ENCODE data around the gene CHEK2. TPM values are rescaled to one million over a fixed set of nuclear protein-coding genes. Genes with fewer than 3 reads are reported as not detected.

CHEK2 gene
- total RNA-seq, 1 donor from 2014 or later = 32.7 TPM

GRCh38 chr22:28734393-28734792 is 7.2 kb downstream of the CHEK2 start:
- Mint-ChIP-seq H3K4me3 (no peak overlapping the region), H3K4me1 (peaks cover 2% of the 10 kb centered on the region), H3K27me3 (no peaks in the 10 kb centered on the region), H3K27ac (no peak overlapping the region), H3K36me3 (ENCODE audit: low read depth) (peaks cover 24% of the 10 kb centered on the region), H3K9me3 (no peaks in the 10 kb centered on the region)
- DNase-seq = no peak
- intact Hi-C loops (cut with micrococcal nuclease) = no loop called here

GRCh38 chr22:28730179-28730578 is 11.4 kb downstream of the CHEK2 start:
- Mint-ChIP-seq H3K4me1 (peaks cover 2% of the 10 kb centered on the region), H3K27me3 (no peaks in the 10 kb centered on the region), H3K36me3 (ENCODE audit: low read depth) (peaks cover 44% of the 10 kb centered on the region), H3K9me3 (no peaks in the 10 kb centered on the region), H3K27ac (peak overlapping the region; percentile 73), H3K4me3 (no peak overlapping the region)
- DNase-seq = no peak
- intact Hi-C loops (cut with micrococcal nuclease) = no loop called here

- H3K27me3 Mint-ChIP-seq = no peaks in the 10 kb centered on the region
- peaks cover 2% of the 10 kb centered on the region for H3K4me1 Mint-ChIP-seq
- H3K27ac Mint-ChIP-seq = no peak overlapping the region
- H3K9me3 Mint-ChIP-seq = no peaks in the 10 kb centered on the region
- H3K36me3 Mint-ChIP-seq (ENCODE audit: low read depth) = peaks cover 46% of the 10 kb centered on the region
- H3K4me3 Mint-ChIP-seq = no peak overlapping the region
- intact Hi-C loops (cut with micrococcal nuclease) = no loop called here
- DNase-seq = no peak
Observed at GRCh38 chr22:28728621-28729313, 12.9 kb downstream of the CHEK2 start.

- DNase-seq = no peak
- H3K27ac Mint-ChIP-seq = no peak overlapping the region
- peaks cover 2% of the 10 kb centered on the region for H3K4me1 Mint-ChIP-seq
- no peaks in the 10 kb centered on the region for H3K27me3 Mint-ChIP-seq
- peaks cover 45% of the 10 kb centered on the region for H3K36me3 Mint-ChIP-seq (ENCODE audit: low read depth)
- no peak overlapping the region for H3K4me3 Mint-ChIP-seq
- no peaks in the 10 kb centered on the region for H3K9me3 Mint-ChIP-seq
- intact Hi-C loops (cut with micrococcal nuclease) = no loop called here
Observed at GRCh38 chr22:28728002-28728401, 13.6 kb downstream of the CHEK2 start.

- DNase-seq = no peak
- no peak overlapping the region for H3K4me3 Mint-ChIP-seq
- H3K9me3 Mint-ChIP-seq = no peaks in the 10 kb centered on the region
- H3K27ac Mint-ChIP-seq = no peak overlapping the region
- intact Hi-C loops (cut with micrococcal nuclease) = no loop called here
- peaks cover 12% of the 10 kb centered on the region for H3K4me1 Mint-ChIP-seq
- H3K36me3 Mint-ChIP-seq (ENCODE audit: low read depth) = peaks cover 34% of the 10 kb centered on the region
- no peaks in the 10 kb centered on the region for H3K27me3 Mint-ChIP-seq
Observed at GRCh38 chr22:28718044-28718443, 23.6 kb downstream of the CHEK2 start.

- Mint-ChIP-seq H3K27ac (no peak overlapping the region), H3K4me1 (peaks cover 12% of the 10 kb centered on the region), H3K36me3 (ENCODE audit: low read depth) (peaks cover 41% of the 10 kb centered on the region), H3K9me3 (no peaks in the 10 kb centered on the region), H3K4me3 (no peak overlapping the region), H3K27me3 (no peaks in the 10 kb centered on the region)
- no peak for DNase-seq
- intact Hi-C loops (cut with micrococcal nuclease) = no loop called here
Observed at GRCh38 chr22:28716686-28717085, 24.9 kb downstream of the CHEK2 start.

- Mint-ChIP-seq H3K9me3 (no peaks in the 10 kb centered on the region), H3K4me1 (peaks cover 14% of the 10 kb centered on the region), H3K27me3 (no peaks in the 10 kb centered on the region), H3K36me3 (ENCODE audit: low read depth) (peaks cover 48% of the 10 kb centered on the region), H3K27ac (no peak overlapping the region), H3K4me3 (no peak overlapping the region)
- intact Hi-C loops (cut with micrococcal nuclease) = no loop called here
- DNase-seq = no peak
Observed at GRCh38 chr22:28715611-28716010, 26.0 kb downstream of the CHEK2 start.

- no peak overlapping the region for H3K27ac Mint-ChIP-seq
- DNase-seq = no peak
- peaks cover 14% of the 10 kb centered on the region for H3K4me1 Mint-ChIP-seq
- H3K4me3 Mint-ChIP-seq = no peak overlapping the region
- no peaks in the 10 kb centered on the region for H3K9me3 Mint-ChIP-seq
- peaks cover 49% of the 10 kb centered on the region for H3K36me3 Mint-ChIP-seq (ENCODE audit: low read depth)
- H3K27me3 Mint-ChIP-seq = no peaks in the 10 kb centered on the region
- intact Hi-C loops (cut with micrococcal nuclease) = no loop called here
Observed at GRCh38 chr22:28714043-28714628, 27.5 kb downstream of the CHEK2 start.

- intact Hi-C loops (cut with micrococcal nuclease) = no loop called here
- Mint-ChIP-seq H3K27me3 (no peaks in the 10 kb centered on the region), H3K27ac (no peak overlapping the region), H3K4me3 (no peak overlapping the region), H3K36me3 (ENCODE audit: low read depth) (peaks cover 52% of the 10 kb centered on the region), H3K9me3 (no peaks in the 10 kb centered on the region), H3K4me1 (peaks cover 10% of the 10 kb centered on the region)
- DNase-seq = no peak
Observed at GRCh38 chr22:28711820-28712777, 29.5 kb downstream of the CHEK2 start.

GRCh38 chr22:28711341-28711740 is 30.3 kb downstream of the CHEK2 start:
- intact Hi-C loops (cut with micrococcal nuclease) = no loop called here
- H3K36me3 Mint-ChIP-seq (ENCODE audit: low read depth) = peaks cover 50% of the 10 kb centered on the region
- no peak overlapping the region for H3K4me3 Mint-ChIP-seq
- H3K4me1 Mint-ChIP-seq = peaks cover 10% of the 10 kb centered on the region
- no peaks in the 10 kb centered on the region for H3K9me3 Mint-ChIP-seq
- no peak overlapping the region for H3K27ac Mint-ChIP-seq
- no peak for DNase-seq
- no peaks in the 10 kb centered on the region for H3K27me3 Mint-ChIP-seq

GRCh38 chr22:28710576-28711191 is 30.9 kb downstream of the CHEK2 start:
- no peaks in the 10 kb centered on the region for H3K27me3 Mint-ChIP-seq
- no peak for DNase-seq
- peaks cover 50% of the 10 kb centered on the region for H3K36me3 Mint-ChIP-seq (ENCODE audit: low read depth)
- no peak overlapping the region for H3K4me3 Mint-ChIP-seq
- H3K9me3 Mint-ChIP-seq = no peaks in the 10 kb centered on the region
- H3K27ac Mint-ChIP-seq = no peak overlapping the region
- H3K4me1 Mint-ChIP-seq = peaks cover 10% of the 10 kb centered on the region
- intact Hi-C loops (cut with micrococcal nuclease) = no loop called here

GRCh38 chr22:28710107-28710506 is 31.5 kb downstream of the CHEK2 start:
- Mint-ChIP-seq H3K9me3 (no peaks in the 10 kb centered on the region), H3K4me3 (no peak overlapping the region), H3K4me1 (peaks cover 10% of the 10 kb centered on the region), H3K36me3 (ENCODE audit: low read depth) (peaks cover 49% of the 10 kb centered on the region), H3K27ac (no peak overlapping the region), H3K27me3 (no peaks in the 10 kb centered on the region)
- DNase-seq = no peak
- intact Hi-C loops (cut with micrococcal nuclease) = no loop called here

- intact Hi-C loops (cut with micrococcal nuclease) = no loop called here
- H3K27ac Mint-ChIP-seq = no peak overlapping the region
- H3K9me3 Mint-ChIP-seq = no peaks in the 10 kb centered on the region
Observed at GRCh38 chr22:28706845-28707244, 34.8 kb downstream of the CHEK2 start.

GRCh38 chr22:28703436-28703835 is 38.2 kb downstream of the CHEK2 start:
- Mint-ChIP-seq H3K36me3 (ENCODE audit: low read depth) (peaks cover 37% of the 10 kb centered on the region), H3K9me3 (no peaks in the 10 kb centered on the region), H3K27me3 (no peaks in the 10 kb centered on the region), H3K4me1 (no peaks in the 10 kb centered on the region), H3K27ac (no peak overlapping the region), H3K4me3 (no peak overlapping the region)
- no peak for DNase-seq
- intact Hi-C loops (cut with micrococcal nuclease) = no loop called here

More at GRCh38 chr22:28706845-28707244, 34.8 kb downstream of the CHEK2 start:
- Mint-ChIP-seq H3K36me3 (ENCODE audit: low read depth) (peaks cover 46% of the 10 kb centered on the region), H3K4me3 (no peak overlapping the region), H3K27me3 (no peaks in the 10 kb centered on the region), H3K4me1 (peaks cover 1% of the 10 kb centered on the region)
- DNase-seq = no peak
